Type B pancreatic cell (in vitro differentiated cells): ENCODE measurements around the gene ROR2. TPM values are rescaled to one million over a fixed set of nuclear protein-coding genes. Genes with fewer than 3 reads are reported as not detected.
A peak's percentile ranks its signal among the peaks of the same experiment; 100 is the strongest.
"Not testable (repeated sequence)": the region's sequence is repeated elsewhere in the genome, so short reads cannot be mapped to it uniquely, and the experiment has no call there.

Source experiments
- DNase-seq: peaks from one replicate; pipeline ENCODE4 v3.0.0; 2021; ENCODE audit warnings: mixed read lengths; ENCODE audit not compliant: unreplicated experiment; ENCODE audit errors: extremely low spot score
- H3K27ac Mint-ChIP-seq: 2 replicates; pipeline ENCODE4 v1.8.0; 2021; ENCODE audit warnings: mild to moderate bottlenecking, mixed read lengths
- H3K27me3 Mint-ChIP-seq: 2 replicates; pipeline ENCODE4 v1.8.0; 2021; ENCODE audit warnings: mixed read lengths
- H3K36me3 Mint-ChIP-seq: 2 replicates; pipeline ENCODE4 v1.8.0; 2021; ENCODE audit warnings: mixed read lengths
- H3K4me1 Mint-ChIP-seq: one replicate; pipeline ENCODE4 v1.8.0; 2021; ENCODE audit warnings: mixed read lengths; ENCODE audit not compliant: unreplicated experiment
- H3K4me3 Mint-ChIP-seq: 2 replicates; pipeline ENCODE4 v1.8.0; 2021; ENCODE audit warnings: mild to moderate bottlenecking, mixed read lengths
- H3K9me3 Mint-ChIP-seq: 2 replicates; pipeline ENCODE4 v1.8.0; 2021; ENCODE audit warnings: mixed read lengths
- total RNA-seq: library from RNA; stranded (reverse); gene quantifications from 2 replicates; pipeline ENCODE4 v1.2.1, GENCODE V29; 2021; ENCODE audit warnings: low replicate concordance
- TF ChIP-seq, protein P1 (sequence below): fragments of 200-600 bp; sonication (generic); conservative IDR thresholded peaks from 2 replicates; pipeline ENCODE4 v1.5.0; 2021; ENCODE audit warnings: antibody characterized with exemption, mild to moderate bottlenecking

The ROR2 gene
- total RNA-seq, 1 donor from 2014 or later = 48.9 TPM

- Mint-ChIP-seq H3K9me3 (no peaks in the 10 kb centered on the region), H3K4me3 (no peak overlapping the region), H3K36me3 (no peaks in the 10 kb centered on the region), H3K27me3 (peaks cover 3% of the 10 kb centered on the region), H3K27ac (no peak overlapping the region), H3K4me1 (peaks cover 48% of the 10 kb centered on the region)
- no peak for DNase-seq
- TF ChIP-seq, protein P1, sequence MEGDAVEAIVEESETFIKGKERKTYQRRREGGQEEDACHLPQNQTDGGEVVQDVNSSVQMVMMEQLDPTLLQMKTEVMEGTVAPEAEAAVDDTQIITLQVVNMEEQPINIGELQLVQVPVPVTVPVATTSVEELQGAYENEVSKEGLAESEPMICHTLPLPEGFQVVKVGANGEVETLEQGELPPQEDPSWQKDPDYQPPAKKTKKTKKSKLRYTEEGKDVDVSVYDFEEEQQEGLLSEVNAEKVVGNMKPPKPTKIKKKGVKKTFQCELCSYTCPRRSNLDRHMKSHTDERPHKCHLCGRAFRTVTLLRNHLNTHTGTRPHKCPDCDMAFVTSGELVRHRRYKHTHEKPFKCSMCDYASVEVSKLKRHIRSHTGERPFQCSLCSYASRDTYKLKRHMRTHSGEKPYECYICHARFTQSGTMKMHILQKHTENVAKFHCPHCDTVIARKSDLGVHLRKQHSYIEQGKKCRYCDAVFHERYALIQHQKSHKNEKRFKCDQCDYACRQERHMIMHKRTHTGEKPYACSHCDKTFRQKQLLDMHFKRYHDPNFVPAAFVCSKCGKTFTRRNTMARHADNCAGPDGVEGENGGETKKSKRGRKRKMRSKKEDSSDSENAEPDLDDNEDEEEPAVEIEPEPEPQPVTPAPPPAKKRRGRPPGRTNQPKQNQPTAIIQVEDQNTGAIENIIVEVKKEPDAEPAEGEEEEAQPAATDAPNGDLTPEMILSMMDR = no peak
These were observed 150.8 kb downstream of the ROR2 start for GRCh38 chr9:91799113-91799744.

DNA sequence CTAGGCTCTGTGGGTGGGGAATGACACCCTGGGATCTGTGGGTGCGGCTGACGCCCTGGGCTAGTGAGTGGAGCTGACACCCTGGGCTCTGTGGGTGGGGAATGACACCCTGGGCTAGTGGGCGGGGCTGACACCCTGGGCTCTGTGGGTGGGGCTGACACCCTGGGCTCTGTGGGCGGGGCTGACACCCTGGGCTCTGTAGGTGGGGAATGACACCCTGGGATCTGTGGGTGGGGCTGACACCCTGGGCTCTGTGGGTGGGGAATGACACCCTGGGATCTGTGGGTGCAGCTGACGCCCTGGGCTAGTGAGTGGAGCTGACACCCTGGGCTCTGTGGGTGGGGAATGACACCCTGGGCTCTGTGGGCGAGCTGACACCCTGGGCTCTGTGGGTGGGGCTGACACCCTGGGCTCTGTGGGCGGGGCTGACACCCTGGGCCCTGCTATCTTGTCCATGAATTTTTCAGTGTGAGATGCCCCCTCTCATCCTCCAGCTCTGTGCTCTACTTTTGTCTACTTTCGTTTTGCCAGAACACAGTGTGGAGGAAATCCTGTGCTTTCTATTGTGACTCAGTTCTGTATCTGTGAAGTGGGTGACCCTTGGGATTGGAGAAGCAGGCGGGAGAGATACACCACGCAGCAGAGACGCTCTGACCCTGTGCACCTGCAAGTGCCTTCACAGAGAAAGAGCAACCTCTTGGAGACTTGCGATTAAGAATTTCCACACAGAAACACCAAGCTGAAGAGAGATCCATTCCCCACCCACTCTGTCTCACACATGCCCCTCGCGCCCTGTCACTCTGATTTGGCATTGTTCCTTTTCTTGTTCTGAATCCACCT, 151.5 kb downstream of the ROR2 start:
- not testable (repeated sequence) for H3K4me3 Mint-ChIP-seq, H3K36me3 Mint-ChIP-seq, H3K9me3 Mint-ChIP-seq, H3K27me3 Mint-ChIP-seq, H3K27ac Mint-ChIP-seq, DNase-seq
- H3K4me1 Mint-ChIP-seq = peaks cover 41% of the 10 kb centered on the region

GRCh38 chr9:91797517-91797916, 152.5 kb downstream of the ROR2 start:
- not testable (repeated sequence) for DNase-seq, H3K4me3 Mint-ChIP-seq, H3K27ac Mint-ChIP-seq, H3K36me3 Mint-ChIP-seq, H3K9me3 Mint-ChIP-seq, H3K27me3 Mint-ChIP-seq
- H3K4me1 Mint-ChIP-seq = peaks cover 37% of the 10 kb centered on the region

- H3K9me3 Mint-ChIP-seq, DNase-seq, H3K27me3 Mint-ChIP-seq, H3K27ac Mint-ChIP-seq, H3K4me3 Mint-ChIP-seq, H3K36me3 Mint-ChIP-seq: not testable (repeated sequence)
- peaks cover 37% of the 10 kb centered on the region for H3K4me1 Mint-ChIP-seq
These were observed 153.5 kb downstream of the ROR2 start for GRCh38 chr9:91796516-91796915.

GRCh38 chr9:91795598-91796241, 154.3 kb downstream of the ROR2 start:
- TF ChIP-seq, protein P1 = no peak
- Mint-ChIP-seq H3K9me3 (no peaks in the 10 kb centered on the region), H3K27ac (peak overlapping the region; percentile 67), H3K27me3 (peaks cover 6% of the 10 kb centered on the region), H3K36me3 (no peaks in the 10 kb centered on the region), H3K4me1 (peaks cover 32% of the 10 kb centered on the region), H3K4me3 (no peak overlapping the region)
- DNase-seq = no peak

GRCh38 chr9:91793371-91793770, 156.7 kb downstream of the ROR2 start:
- H3K36me3 Mint-ChIP-seq, DNase-seq, H3K27ac Mint-ChIP-seq, H3K9me3 Mint-ChIP-seq, H3K27me3 Mint-ChIP-seq, H3K4me3 Mint-ChIP-seq: not testable (repeated sequence)
- H3K4me1 Mint-ChIP-seq = peaks cover 15% of the 10 kb centered on the region

DNA sequence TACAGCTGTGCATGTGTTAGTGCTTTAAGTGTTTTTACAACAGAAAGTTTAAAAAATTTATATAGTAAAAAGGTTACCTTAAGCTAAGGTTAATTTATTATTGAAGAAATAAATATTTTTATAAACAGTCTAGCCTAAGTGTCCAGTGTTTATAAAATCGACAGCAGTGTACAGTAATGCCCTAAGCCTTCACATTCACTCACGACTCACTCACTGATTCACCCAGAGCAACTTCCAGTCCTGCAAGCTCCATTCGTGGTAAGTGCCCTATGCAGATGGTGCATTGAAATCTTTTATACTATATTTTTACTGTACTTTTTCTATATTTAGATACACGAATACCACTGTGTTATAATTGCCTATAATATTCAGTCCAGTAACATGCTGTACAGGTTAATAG, 159.1 kb downstream of the ROR2 start:
- TF ChIP-seq, protein P1 = no peak

More for the DNA sequence above, 159.1 kb downstream of the ROR2 start:
- Mint-ChIP-seq H3K4me3 (no peak overlapping the region), H3K27ac (no peak overlapping the region), H3K9me3 (peaks cover 9% of the 10 kb centered on the region), H3K36me3 (peaks cover 6% of the 10 kb centered on the region), H3K4me1 (peaks cover 16% of the 10 kb centered on the region), H3K27me3 (peaks cover 6% of the 10 kb centered on the region)
- DNase-seq = no peak
